DOHH2 (cell line): ENCODE measurements around the gene SLC22A1.

Source experiments
- CTCF ChIP-seq: fragments of 200-600 bp; sonication (generic); IDR thresholded peaks from one replicate; pipeline ENCODE4 v1.5.1; 2014; ENCODE audit warnings: antibody characterized with exemption, mild to moderate bottlenecking, low read depth, low read length; ENCODE audit not compliant: poor library complexity, severe bottlenecking
- EZH2phosphoT487 ChIP-seq: fragments of 200-600 bp; sonication (generic); IDR thresholded peaks from 2 replicates; pipeline ENCODE4 v1.6.1; 2017; ENCODE audit warnings: borderline replicate concordance, mild to moderate bottlenecking, antibody characterized with exemption, low read length, moderate library complexity, mixed read lengths

DNA sequence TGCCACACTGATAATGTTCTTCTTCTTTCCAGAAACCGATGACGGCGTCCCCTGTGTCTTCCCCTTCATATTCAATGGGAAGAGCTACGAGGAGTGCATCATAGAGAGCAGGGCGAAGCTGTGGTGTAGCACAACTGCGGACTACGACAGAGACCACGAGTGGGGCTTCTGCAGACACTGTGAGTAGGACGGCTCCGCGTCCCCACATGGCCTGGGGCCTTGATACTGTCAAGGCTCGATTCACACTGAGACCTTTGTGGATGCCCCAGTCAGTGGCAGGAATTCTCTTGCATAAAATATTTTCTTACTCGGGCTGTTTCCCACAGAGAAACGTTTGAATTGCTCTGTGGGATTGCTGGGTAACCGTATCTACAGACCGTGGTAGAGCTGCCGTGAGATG lies 41.5 kb upstream of the SLC22A1 start:
- TF ChIP-seq CTCF (no peak), EZH2phosphoT487 (no peak)
